Activated naive CD4-positive, alpha-beta T cell treated with anti-CD3 and anti-CD28 coated beads, Interleukin-2, amount 50 U/mL, for 24 hours (primary cell): ENCODE results near the gene C1orf74.

Experiments
- H3K27ac Mint-ChIP-seq: one replicate; pipeline ENCODE4 v1.8.0; 2021; ENCODE audit warnings: mild to moderate bottlenecking, mixed read lengths
- H3K27me3 Mint-ChIP-seq: one replicate; pipeline ENCODE4 v1.8.0; 2021; ENCODE audit warnings: mixed read lengths
- H3K36me3 Mint-ChIP-seq: one replicate; pipeline ENCODE4 v1.8.0; 2021; ENCODE audit warnings: mixed read lengths
- H3K4me1 Mint-ChIP-seq: one replicate; pipeline ENCODE4 v1.8.0; 2021; ENCODE audit warnings: mixed read lengths
- H3K4me3 Mint-ChIP-seq: one replicate; pipeline ENCODE4 v1.8.0; 2021; ENCODE audit warnings: mild to moderate bottlenecking, mixed read lengths
- H3K9me3 Mint-ChIP-seq: one replicate; pipeline ENCODE4 v1.8.0; 2021; ENCODE audit warnings: mixed read lengths

Gene C1orf74

DNA sequence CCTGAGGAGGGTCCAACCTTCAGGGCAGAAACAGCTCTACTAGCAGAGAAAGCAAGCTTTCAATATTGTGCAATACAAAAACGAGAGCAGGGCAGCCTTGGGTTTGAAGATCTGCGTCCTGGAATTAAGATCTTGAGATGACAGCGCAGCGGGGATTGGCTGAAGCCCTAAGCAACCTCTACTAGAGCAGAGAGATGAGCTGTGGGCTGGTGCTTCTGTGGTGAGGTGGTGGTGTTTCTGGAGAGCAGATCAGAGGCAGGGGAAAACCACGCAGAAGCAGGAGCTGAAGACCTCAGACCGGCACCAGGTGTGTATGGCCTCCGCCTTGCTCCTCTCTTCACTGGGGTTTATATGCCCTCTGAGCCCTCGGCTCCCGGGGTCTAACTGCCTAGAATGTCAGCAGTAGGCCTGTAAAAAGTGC is 16.0 kb downstream of the C1orf74 start:
- Mint-ChIP-seq H3K36me3 (peaks cover 25% of the 10 kb centered on the region), H3K4me3 (no peak overlapping the region), H3K27me3 (no peaks in the 10 kb centered on the region), H3K4me1 (peaks cover 55% of the 10 kb centered on the region), H3K27ac (no peak overlapping the region), H3K9me3 (no peaks in the 10 kb centered on the region)

DNA sequence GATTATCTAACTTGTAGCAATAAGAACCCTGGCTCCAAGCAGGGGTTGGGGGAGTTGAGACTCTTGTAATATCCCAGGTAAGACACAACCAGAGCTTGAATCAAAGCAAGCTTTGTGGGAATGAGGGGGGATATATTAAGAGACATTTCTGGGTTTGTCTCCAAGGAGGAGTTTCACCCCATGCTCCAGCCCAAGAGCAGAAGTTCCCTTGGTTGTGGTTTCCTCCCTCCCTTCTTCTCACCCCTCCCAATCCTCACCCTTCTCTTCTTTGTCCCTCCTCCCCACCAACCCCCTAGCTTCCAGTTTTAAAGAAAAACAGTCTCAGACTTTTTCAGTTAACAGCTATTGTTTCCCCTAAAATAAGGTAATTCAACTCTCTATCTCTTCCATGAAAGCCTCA is 16.7 kb downstream of the C1orf74 start:
- Mint-ChIP-seq H3K27me3 (no peaks in the 10 kb centered on the region), H3K36me3 (peaks cover 26% of the 10 kb centered on the region), H3K4me3 (no peak overlapping the region), H3K27ac (no peak overlapping the region), H3K9me3 (no peaks in the 10 kb centered on the region), H3K4me1 (peaks cover 61% of the 10 kb centered on the region)

DNA sequence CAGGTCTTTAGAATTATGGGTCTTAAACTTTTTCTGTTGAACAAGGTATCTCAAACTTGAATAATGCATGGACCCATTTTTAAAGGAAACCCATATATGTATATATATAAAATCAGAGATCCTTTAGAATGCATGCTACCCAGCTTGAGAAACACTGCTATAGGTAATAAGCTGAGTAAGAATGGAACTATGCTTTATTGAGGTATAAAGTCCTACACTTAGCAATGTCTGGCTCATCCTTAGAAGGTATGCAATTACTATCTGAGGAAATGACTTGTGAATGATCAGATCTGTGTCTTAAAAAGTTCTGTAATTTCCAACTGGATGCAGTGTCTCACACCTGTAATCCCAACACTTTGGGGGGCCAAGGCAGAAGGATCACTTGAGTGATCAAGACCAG is 17.3 kb downstream of the C1orf74 start:
- Mint-ChIP-seq H3K27ac (peak overlapping the region; percentile 95), H3K4me1 (peaks cover 68% of the 10 kb centered on the region), H3K9me3 (no peaks in the 10 kb centered on the region), H3K27me3 (no peaks in the 10 kb centered on the region), H3K36me3 (peaks cover 26% of the 10 kb centered on the region), H3K4me3 (no peak overlapping the region)

DNA sequence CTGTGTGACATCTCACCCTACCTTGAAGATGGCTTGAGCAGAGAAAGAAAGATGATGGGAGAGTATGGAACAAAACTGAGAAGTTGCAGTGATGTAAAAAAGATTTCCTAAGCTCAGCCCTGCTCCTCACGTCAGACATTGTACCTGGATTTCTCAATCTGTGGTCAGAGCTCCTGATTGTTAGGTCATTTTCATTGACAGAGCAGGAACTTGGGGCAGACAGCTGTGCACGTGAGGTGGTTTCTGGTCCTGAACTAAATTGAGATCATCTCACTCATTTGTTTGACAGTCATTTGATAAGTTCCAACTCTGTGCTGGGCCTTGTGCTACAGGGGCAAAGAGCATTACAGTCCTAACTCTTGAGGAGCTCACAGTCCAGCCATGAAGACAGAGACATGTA is 18.3 kb downstream of the C1orf74 start:
- Mint-ChIP-seq H3K27me3 (no peaks in the 10 kb centered on the region), H3K27ac (peak overlapping the region; percentile 95), H3K4me1 (peaks cover 78% of the 10 kb centered on the region), H3K4me3 (peak overlapping the region; percentile 76), H3K36me3 (peaks cover 34% of the 10 kb centered on the region), H3K9me3 (no peaks in the 10 kb centered on the region)

DNA sequence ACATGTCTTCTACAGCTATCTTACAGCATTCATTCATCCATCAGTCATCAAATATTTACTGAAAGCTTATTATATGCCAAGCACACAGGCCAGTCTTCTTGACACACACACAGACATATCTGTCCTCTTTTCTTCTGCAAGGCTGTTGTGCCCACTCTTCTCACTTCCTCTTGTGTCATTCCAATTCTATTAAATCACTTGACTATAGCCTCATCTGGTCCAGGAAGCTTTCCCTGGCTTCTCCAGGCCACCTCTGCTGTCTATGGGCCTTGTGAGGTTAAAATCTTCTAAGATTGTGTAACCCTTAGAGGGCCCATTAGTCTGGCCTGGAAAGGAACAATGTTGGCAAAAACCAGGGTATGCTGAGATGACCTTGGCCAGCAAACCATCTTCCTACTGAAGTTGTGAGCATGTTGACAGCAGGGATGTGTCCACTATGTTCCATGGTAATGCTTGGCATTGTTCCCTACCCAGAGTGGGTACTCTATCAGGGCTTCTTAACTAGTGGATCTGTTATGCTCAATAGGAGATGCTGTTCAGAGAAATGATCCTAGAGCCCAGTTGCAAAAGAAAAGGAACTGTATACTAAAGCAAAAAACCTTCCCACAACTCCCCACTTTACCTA is 23.2 kb downstream of the C1orf74 start:
- Mint-ChIP-seq H3K27me3 (no peaks in the 10 kb centered on the region), H3K4me3 (peak overlapping the region; percentile 60), H3K4me1 (peaks cover 82% of the 10 kb centered on the region), H3K9me3 (no peaks in the 10 kb centered on the region), H3K27ac (peak overlapping the region; percentile 95), H3K36me3 (peaks cover 33% of the 10 kb centered on the region)

DNA sequence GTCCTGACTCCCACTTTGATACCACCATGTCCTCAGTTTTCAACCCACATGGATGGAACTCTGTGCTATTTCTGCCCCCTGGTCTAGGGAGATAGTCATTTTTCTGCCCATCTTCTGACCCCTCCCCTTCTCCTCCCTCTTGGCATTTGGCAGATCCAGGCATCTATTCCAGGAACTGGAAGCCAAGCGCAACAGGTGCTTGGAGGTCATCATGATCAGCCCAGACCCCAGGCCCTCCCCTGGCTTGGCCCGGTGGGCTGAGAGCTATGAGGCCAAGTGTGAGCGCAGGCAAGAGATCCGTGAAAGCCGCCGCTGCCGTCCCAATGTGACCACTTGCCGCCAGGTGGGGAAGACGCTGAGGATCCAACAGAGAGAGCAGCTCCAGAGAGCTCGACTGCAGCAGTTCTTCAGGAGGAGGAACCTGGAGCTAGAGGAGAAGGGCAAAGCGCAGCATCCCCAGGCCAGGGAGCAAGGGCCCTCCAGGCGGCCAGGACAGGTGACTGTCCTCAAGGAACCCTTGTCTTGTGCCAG is 24.5 kb downstream of the C1orf74 start:
- H3K27me3 Mint-ChIP-seq = no peaks in the 10 kb centered on the region
- no peaks in the 10 kb centered on the region for H3K9me3 Mint-ChIP-seq
- peak overlapping the region; percentile 65 for H3K4me3 Mint-ChIP-seq
- peaks cover 82% of the 10 kb centered on the region for H3K4me1 Mint-ChIP-seq
- peaks cover 36% of the 10 kb centered on the region for H3K36me3 Mint-ChIP-seq
- peak overlapping the region; percentile 94 for H3K27ac Mint-ChIP-seq

DNA sequence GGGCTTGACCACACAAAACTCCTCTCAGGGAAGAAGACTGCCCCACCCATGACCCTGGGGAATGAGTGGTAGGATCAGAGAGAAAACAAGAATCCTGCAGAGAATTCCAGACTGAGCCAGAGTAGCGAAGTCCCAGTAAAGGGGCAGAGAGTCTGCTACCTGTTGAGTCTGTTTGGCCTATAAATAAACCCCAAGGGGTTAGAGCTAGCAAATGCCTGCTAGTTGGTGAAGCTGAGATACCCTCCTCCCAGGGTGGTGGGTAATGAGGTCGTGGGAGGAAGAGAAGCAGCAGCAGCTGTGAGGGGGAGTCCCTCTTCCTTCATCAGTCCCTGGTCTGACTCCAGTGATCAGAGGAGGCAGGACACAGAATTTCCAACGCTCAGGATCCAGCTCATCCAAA is 26.0 kb downstream of the C1orf74 start:
- Mint-ChIP-seq H3K36me3 (peaks cover 30% of the 10 kb centered on the region), H3K9me3 (no peaks in the 10 kb centered on the region), H3K4me1 (peaks cover 81% of the 10 kb centered on the region), H3K4me3 (peak overlapping the region; percentile 95), H3K27ac (peak overlapping the region; percentile 94), H3K27me3 (no peaks in the 10 kb centered on the region)

DNA sequence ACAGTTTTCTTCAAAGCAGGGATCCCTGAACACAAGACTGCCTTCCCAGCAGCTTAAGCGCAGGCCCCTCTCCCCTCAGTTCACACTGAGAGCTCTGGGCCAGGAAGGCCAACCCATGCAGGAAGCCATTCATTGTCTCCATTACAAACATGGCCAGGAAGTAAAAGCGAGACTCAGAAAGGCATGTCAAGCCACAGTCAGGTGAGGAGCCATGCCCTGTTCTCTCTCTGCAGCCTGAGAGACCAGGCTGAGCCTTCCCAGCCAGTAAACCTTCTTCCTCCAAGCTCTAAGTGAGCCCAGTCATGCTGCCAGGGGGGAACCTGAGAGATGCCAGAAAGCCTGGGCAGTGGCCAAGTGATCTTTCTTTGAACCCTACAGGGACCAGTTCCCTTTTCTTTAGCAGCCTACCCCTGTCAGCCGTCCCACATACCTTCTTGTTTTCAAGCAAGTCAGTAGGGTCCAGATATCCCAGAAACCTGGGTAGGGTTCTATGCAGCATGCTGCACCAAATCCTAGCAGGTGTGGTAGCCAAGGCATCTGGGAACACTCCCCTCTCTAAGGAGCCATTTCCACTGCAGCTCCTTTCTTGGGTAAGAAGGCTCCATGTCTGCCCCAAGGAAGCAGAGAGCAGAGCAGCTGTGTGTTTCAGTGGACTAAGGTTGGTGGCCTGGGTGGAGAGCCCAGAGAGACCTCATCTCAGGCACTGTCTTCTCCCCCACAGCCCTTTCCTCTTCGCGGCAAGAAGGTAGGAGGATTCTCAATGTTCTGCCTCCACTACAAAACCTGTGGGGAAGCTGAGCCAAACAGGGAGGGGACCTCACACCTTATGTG is 27.5 kb downstream of the C1orf74 start:
- Mint-ChIP-seq H3K4me3 (peak overlapping the region; percentile 95), H3K27ac (peak overlapping the region; percentile 94), H3K36me3 (peaks cover 20% of the 10 kb centered on the region), H3K9me3 (no peaks in the 10 kb centered on the region), H3K27me3 (no peaks in the 10 kb centered on the region), H3K4me1 (peaks cover 77% of the 10 kb centered on the region)

DNA sequence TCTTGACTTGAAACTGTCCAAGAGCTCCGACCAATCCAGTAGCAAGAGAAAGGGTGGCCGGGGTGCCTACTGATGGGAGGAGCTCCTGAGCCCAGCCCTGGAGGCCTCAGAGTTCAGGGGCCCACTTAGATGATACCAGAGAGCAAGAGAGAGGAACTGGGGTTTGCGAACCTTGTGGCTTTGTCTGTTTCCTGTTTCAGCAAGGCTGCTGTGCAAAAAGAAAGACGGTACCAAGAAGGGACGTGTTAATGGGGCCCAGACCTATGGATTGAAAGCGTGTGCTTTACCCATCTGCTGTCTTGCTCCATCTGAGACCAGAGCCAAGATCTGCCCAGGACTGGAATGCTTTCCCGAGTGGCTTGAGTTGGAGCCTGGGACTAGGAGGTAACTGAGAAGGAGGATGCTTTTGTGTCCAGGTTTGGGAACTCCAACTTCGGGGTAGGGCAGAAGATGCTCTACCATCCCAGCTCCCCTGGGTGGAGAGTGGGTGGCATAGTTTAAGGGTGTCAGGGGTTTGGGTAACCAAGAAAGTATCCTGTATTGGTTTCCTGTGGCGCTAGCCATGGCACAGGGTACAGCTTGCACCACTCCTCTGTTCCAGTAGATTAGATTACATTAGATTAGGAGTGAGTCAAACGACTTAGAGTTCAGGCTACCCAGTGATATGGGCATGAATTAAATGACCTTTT is 28.3 kb downstream of the C1orf74 start, which contains the start of gene TRAF3IP3:
Gene TRAF3IP3 (plus strand): TSS at position 128 of the 689 bp plus-strand sequence. CDS start 3,987 bp downstream, outside the sequence.
- H3K9me3 Mint-ChIP-seq = no peaks in the 10 kb centered on the region
- peaks cover 15% of the 10 kb centered on the region for H3K36me3 Mint-ChIP-seq
- no peaks in the 10 kb centered on the region for H3K27me3 Mint-ChIP-seq
- peak within 1 kb of the TSS; percentile 95 for H3K4me3 Mint-ChIP-seq
- peaks cover 77% of the 10 kb centered on the region for H3K4me1 Mint-ChIP-seq
- H3K27ac Mint-ChIP-seq = peak within 1 kb of the TSS; percentile 94

DNA sequence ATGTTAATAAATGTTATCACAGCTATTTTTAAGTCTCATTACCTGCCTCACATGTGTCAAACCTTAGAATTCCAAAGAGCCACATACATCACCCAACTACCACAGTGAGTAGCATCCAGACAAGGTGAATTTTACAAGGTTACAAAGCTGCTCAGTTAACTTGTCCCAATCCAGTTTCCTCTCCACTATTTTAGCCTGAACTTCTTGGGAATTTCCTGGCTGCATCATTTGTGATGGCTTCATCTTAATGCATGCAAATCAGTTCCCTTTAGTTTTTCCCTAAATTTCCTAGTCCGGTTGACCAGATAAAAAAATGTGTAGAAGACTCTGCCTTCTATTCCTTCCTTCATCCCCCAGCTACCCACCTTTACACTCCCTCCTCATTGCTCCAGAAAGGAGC is 29.1 kb downstream of the C1orf74 start:
- Mint-ChIP-seq H3K9me3 (no peaks in the 10 kb centered on the region), H3K4me1 (peaks cover 77% of the 10 kb centered on the region), H3K4me3 (peak overlapping the region; percentile 95), H3K27ac (peak overlapping the region; percentile 94), H3K36me3 (peaks cover 13% of the 10 kb centered on the region), H3K27me3 (no peaks in the 10 kb centered on the region)

DNA sequence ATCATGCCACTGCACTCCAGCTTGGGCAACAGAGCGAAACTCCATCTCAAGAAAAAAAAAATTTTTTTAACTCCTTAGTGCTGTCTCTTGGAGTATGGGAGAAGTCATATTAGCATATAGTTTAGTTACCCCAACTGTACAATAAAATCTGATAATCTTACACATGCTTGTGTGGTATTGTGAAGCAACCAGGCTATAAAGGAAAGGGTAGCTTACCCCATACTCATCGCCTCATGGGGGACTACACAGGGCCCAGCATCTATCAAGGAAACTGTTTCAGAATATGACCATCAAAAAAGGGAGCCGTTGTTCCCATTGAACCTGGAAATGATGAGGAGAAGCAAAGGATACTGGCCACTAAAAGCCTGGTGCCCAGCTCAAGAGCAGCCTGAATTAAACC is 31.5 kb downstream of the C1orf74 start:
- H3K4me3 Mint-ChIP-seq = no peak overlapping the region
- H3K27me3 Mint-ChIP-seq = no peaks in the 10 kb centered on the region

DNA sequence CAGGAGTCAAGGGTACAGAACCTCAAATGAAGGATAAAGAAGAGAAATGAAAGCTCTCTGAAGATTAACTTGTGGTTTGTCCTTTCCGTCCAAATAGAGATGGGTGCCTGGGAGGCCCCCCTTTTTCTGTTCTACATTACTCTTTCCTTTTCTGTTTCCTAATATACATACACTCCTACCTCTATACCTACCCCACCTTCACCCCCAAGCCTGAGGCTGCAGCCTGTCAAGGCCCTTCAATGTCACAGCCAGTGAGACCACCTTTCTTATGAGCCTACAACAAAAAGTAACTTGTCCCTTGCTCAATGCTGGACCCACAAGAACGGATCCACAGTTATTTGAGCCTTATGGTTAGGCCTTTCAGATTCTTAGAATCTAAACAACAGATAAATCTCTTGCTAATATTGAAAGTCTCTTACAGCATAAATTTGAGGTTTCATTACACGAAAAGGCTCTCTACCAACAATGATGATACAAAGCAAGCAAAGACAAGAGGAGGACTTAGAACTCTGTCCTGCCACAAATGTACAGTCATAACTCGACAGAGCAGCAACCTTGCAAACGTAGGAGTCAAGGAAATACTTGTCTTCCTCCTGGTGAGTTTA is 32.6 kb downstream of the C1orf74 start:
- H3K4me1 Mint-ChIP-seq = peaks cover 81% of the 10 kb centered on the region
- peaks cover 6% of the 10 kb centered on the region for H3K36me3 Mint-ChIP-seq
- H3K27me3 Mint-ChIP-seq = no peaks in the 10 kb centered on the region
- peak overlapping the region; percentile 79 for H3K4me3 Mint-ChIP-seq
- peak overlapping the region; percentile 98 for H3K27ac Mint-ChIP-seq
- no peaks in the 10 kb centered on the region for H3K9me3 Mint-ChIP-seq

More for the DNA sequence above, 31.5 kb downstream of the C1orf74 start:
- Mint-ChIP-seq H3K4me1 (peaks cover 72% of the 10 kb centered on the region), H3K9me3 (no peaks in the 10 kb centered on the region), H3K36me3 (peaks cover 6% of the 10 kb centered on the region), H3K27ac (no peak overlapping the region)

DNA sequence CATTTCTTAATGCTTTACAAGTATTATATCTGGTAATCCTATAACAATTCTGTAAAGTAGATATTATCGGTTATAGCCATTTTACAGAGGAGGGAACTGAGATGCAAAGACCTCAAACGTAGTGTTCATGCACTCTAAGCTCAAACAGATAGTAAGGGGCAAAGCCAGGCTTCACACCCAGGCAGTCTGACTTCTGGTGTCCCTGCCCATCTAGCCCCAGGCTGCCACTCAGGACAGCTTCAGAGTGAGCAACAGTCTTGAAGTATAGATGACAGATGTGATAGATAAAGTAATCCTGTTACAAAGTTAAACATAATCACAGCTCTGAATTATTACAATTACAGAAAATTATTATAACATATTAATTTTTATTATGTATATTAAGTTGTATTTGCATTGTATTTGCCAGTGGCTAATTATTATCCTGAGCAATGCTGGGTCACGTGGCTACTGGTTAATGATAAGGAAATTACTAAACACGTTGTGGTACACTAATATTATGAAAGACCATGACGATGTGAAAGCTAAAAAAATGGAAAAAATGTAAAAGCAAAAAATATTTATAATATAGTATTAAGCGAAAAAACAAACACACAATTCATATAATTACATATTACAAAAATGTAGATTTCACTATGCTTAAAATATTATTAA is 34.6 kb downstream of the C1orf74 start:
- Mint-ChIP-seq H3K4me1 (peaks cover 76% of the 10 kb centered on the region), H3K27me3 (no peaks in the 10 kb centered on the region), H3K4me3 (peak overlapping the region; percentile 0), H3K9me3 (no peaks in the 10 kb centered on the region), H3K27ac (peak overlapping the region; percentile 56), H3K36me3 (no peaks in the 10 kb centered on the region)

DNA sequence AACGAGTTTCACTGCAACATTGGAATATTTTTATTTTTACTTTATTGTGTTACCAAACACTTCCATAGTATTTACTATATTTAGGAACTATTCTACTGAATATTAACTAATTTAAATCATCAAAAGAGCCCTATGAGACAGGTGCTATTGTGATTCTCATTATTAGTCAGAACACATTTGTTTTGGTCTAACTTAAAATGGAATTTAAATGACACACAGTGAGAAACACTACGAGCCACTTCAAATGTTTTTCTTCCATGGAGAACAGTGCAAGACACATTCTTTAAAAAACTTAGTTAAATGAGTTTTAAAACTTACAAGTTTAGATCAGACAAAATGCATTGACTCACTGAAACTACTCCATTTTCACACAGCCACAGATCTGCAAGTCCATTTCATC is 35.2 kb downstream of the C1orf74 start:
- H3K4me3 Mint-ChIP-seq = peak overlapping the region; percentile 0

DNA sequence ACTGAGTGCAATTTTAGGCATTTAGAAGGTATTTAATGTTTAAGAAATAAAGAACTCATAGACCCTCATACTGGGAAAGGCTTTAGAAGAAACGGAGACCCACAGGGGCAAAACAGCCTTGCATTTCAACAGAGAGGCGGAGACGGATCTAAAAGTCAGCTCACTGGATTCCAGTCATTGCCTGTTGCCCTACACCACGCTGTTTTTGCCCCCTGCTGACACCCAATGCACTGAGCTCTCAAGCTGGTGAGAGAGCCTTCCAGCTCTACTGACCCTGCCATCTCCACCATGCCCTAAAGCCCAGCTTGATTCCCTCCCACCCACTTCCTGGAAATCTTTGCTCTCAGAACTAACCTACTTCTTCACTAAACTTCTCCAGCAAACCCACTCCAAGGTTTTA is 35.7 kb downstream of the C1orf74 start:
- peaks cover 70% of the 10 kb centered on the region for H3K4me1 Mint-ChIP-seq
- no peaks in the 10 kb centered on the region for H3K9me3 Mint-ChIP-seq
- H3K27me3 Mint-ChIP-seq = no peaks in the 10 kb centered on the region
- H3K36me3 Mint-ChIP-seq = no peaks in the 10 kb centered on the region
- H3K4me3 Mint-ChIP-seq = peak overlapping the region; percentile 83
- H3K27ac Mint-ChIP-seq = peak overlapping the region; percentile 99

More for the DNA sequence above, 35.2 kb downstream of the C1orf74 start:
- no peaks in the 10 kb centered on the region for H3K9me3 Mint-ChIP-seq
- peaks cover 74% of the 10 kb centered on the region for H3K4me1 Mint-ChIP-seq
- no peaks in the 10 kb centered on the region for H3K36me3 Mint-ChIP-seq
- H3K27me3 Mint-ChIP-seq = no peaks in the 10 kb centered on the region
- H3K27ac Mint-ChIP-seq = peak overlapping the region; percentile 56
